ENCODE results near the gene SIRT5.

The SIRT5 gene

DNA sequence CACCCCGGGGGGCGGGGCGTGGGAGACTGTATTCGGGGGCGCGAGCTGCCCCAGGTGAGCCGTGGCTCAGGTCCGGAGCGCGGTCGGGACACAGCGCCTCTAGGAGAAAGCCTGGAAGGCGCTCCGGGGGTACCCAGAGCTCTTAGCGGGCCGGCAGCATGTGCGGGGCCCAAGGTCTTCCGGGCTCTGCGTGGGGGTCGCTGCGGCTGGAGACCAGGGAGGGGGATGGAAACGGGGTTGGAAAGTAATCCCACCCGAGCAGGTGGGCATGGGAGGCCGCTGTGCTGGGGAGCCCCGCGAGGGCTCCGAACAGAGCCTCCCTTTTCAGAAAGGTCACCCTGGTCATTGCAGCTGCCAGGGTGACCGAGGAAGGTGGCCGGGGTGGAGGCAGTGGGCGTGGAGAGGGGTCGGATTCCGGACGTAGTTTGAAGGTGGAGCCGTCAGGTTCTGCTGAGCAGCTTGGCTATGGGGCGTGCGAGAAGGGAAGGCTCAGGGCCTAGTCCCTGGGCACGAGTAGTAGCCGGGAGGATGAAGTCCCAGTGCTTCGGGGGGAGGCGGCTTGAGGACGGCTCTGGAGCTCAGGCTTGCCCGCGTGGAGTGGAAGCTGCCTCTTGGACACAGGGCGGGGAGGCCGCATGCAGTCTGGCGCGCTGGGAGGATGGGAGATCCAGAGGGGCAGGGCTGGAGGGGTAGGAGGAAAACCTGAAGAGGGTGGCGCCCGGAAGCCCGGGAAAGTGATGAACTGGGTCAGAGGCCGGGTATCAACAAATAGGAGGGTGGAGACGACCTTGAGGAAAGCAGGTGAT, at the start of gene SIRT5:
TSS of gene SIRT5 (plus strand) at position 31 of the 806 bp plus-strand sequence. CDS start 9,510 bp downstream, outside the sequence.
- peak; percentile 99 for DNase-seq

DNA sequence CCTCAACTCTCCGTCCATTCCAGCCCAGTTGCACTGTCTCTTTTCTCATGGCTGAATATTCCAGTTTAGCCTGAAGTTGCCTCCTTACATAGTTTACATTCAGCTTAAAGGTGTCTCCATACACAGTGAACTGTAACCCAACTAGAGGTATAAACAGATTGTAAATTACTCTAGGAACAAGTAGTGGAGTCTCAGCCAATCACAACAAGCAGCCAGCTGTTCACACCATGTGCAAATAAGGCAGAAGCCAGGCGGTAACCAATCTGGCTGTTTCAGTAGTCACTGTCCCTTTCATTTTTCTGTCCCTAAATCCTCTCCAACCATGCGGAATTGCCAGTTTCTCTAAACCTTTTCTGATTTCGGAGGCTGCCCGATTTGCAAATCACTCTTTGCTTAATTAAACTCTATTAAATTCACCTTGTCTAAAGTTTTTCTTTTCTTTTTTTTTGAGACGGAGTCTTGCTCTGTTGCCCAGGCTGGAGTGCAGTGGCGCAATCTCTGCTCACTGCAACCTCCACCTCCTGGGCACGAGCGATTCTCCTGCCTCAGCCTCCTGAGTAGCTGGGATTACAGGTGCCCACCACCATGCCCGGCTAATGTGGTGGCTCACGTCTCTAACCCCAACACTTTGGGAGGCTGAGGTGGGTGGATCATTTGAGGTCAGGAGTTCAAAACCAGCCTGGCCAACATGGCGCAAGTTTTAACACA, 49.4 kb upstream of the SIRT5 start:
- DNase-seq = peak; percentile 8

DNA sequence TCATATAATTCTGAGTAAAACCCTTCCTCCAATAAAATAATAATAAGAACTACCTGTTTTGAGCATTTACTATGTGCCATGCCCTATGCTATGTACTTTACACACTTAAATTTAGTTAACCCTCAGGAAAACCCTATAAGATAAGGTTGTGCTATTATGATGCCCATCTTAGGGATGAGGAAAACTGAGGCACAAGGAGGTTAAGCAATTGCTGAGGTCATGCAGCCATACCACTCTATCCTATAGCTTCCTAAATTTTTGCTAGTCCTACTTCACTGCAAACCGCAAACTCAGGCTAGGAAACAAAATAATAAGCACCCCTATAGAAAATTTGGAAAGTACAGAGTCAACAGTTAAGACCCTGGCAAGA, 48.1 kb upstream of the SIRT5 start:
- no peak for DNase-seq

DNA sequence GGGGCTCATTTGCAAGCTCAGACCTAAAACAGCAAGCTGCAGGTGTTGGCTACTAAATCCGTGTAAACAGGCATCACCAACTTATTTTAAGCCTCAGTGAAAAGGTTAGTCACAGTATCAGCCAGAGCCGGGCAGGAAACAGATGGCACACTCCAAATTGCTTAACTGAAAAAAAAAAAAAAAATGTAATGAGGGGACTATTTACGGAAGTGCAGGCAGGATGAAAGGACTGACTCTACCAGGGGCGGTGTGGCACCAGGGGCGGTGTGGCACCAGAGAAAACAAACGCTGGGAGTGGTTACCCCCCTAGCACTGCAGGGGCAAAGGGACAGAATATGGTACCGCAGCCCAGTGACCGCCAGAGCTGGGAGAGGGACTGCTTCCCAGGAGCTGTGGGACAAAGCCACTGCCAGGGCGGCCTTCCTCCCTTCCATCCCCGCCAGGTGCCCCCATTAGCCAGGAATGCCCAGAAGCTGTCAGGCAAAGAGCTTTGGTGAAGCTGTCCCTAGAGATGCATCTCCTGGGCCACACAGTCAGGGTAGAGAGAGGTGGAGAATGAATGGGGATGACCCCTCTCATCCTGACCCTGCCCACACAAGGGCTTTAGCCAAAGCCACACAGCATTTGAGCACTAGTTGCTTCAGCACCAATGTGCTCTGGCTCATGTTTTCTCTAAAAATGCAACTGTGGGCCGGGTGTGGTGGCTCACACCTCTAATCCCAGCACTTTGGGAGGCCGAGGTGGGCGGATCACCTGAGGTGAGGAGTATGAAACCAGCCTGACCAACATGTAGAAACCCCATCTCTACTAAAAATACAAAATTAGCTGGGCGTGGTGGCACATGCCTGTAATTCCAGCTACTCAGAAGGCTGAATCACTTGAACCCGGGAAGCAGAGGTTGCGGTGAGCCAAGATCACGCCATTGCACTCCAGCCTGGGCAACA, 47.4 kb upstream of the SIRT5 start:
- DNase-seq = peak; percentile 39

DNA sequence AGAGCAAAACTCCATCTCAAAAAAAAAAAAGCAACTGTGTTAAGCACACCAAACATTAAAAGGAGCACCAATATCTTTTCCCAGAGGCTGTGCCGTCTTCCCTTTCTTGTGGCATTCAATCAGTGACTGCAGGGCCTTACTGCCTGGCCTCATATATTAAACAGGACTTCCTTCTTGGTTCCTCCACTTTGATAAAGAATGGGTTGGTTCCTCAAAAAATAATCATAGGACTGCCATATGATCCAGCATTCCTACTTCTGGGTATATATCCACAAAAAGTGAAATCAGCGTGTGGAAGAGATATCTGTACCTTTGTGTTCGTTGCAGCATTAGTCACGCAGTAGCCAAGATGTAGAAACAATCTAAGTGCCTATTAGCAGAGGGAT, 46.7 kb upstream of the SIRT5 start:
- DNase-seq = no peak

DNA sequence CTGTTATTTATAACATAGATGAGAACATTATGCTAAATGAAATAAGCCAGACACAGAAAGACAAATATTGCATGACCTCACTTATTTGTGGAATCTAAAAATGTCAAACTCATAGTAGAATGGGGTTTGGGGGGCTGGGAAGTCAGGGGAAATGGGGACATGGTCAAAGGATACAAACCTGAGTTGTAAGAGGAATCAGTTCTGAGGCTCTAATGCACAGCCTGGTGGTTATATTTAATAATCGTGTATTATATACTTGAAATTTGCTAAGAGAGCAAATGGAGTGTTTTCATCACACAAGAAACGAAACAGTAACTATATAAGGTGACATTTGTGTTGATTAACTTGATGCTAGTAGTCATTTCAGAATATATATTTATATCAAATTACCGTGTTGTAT, 46.2 kb upstream of the SIRT5 start:
- DNase-seq = no peak

- DNase-seq = peak; percentile 5
Measured at GRCh38 chr6:13528777-13529343, 45.5 kb upstream of the SIRT5 start.

DNA sequence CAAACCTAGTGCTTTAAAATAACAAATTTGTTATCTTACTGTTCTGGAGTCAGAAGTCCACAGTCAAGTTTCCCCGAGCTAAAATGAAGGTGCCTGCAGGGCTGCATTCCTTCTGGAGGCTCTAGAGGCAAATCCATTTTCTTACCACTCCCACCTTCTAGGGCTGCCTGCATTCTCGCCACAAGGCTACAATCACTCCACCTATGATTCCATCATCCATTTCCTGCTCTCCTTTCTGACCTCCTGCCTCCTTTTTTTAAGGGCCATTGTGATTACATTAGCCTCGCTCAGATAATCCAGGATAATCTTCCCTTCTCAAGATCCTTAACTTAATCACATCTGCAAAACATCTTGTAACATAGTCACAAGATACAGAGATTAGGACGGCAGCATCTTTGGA, 42.4 kb upstream of the SIRT5 start:
- no peak for DNase-seq

- no peak for DNase-seq
Measured at GRCh38 chr6:13534536-13534935, 39.9 kb upstream of the SIRT5 start.

DNA sequence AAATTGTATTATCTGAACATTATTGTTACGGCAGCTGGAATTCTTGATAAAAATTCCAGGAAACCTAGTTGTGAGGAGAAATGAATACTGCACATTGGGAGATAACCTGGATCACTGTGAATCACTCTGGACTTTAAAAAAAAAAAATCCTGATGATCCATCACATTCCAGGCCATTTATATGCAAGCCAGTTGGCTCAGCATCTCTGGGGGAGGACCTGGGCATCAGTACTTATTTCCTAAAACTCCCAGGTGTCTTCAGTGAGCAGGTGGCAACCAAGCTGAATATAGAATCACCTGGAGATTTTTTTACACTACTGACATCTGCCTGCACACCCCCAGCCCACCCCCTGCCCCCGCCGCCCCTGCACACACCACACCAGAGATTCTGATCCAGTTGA, 39.1 kb upstream of the SIRT5 start:
- no peak for DNase-seq

DNA sequence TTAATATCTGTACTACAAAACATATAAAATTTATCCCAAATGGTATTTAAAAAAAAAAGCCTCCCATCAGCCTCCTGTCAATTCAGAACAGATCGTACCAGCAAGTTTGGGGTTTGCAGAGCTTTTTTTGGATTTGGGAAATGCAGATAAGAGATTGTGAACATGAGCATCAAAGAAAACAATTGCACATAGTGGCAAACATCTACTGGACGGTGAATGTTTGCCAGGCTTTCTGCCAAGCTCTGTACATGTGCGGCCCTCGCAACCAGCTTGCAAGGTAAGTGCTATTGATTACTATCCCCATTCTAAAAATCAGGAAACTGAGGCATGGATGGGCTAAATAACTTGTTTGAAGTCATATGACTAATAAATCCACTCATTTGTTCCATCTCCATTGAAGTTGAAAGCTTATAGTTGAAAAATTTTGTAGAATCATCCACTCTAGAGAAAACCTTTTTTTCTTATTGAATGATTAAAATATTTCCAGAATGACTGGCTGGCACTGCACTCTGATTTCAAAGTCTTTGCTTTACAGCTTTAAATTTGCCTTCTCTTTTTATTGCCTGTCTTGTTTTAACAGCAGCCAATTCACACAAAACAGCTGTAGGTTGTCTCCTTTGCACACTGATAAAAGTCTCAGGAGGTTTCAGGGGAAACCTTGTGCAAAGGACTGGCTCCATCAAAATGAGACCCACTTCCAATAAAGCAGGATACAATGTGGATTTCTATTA, 37.4 kb upstream of the SIRT5 start:
- no peak for DNase-seq

- DNase-seq = no peak
Measured at GRCh38 chr6:13537527-13537897, 36.9 kb upstream of the SIRT5 start.

GRCh38 chr6:13538084-13538483, 36.3 kb upstream of the SIRT5 start:
- DNase-seq = no peak

DNA sequence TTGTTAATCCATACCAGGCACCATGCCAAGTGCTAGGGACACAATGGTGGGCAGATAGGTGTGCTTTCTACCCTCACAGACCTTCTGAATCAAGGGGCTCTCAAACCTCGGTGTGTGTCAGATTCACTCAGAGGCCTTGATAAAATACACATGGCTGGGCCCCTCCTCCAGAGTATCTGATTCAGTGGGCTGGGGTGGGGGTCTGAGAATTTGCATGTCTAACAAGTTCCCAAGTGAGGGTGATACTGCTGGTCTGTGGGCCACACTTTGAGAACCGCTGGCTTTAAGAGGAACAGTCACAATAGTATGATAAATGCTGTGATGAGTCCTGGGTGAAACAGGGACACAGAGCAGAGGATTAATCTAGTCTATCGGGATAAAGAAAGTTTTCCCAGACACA, 35.8 kb upstream of the SIRT5 start:
- no peak for DNase-seq

DNA sequence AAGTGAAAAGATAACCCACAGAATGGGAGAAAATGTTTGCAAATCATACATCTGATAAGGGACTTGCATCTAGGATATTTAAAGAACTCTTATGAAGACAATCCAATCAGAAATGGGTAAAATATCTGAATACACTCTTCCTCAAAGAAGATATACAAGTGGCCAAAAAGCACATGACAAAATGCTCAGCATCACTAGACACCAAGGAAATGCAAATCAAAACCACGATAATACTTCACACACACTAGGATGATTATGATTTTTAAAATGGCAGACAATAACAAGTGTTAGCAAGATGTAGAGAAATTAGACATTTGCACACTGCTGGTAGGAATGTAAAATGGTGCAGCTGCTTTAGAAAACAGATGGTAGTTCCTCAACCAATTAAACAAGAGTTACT, 34.8 kb upstream of the SIRT5 start:
- DNase-seq = no peak

DNA sequence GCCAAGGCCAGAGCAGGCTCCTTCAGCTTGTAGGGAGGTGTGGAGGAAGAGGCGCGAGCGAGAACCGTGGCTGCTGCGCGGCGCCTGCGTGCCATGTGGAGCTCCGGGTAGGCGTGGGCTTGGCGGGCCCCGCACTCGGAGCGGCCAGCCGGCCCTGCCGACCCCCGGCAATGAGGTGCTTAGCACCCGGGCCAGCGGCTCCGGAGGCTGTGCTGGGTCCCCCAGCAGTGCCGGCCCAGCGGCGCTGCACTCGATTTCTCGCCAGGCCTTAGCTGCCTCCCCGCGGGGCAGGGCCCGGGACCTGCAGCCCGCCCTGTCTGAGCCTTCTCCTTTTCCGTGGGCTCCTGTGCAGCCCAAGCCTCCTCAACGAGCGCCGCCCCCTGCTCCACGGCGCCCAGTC, 32.9 kb upstream of the SIRT5 start:
- no peak for DNase-seq

- no peak for DNase-seq
Measured at GRCh38 chr6:13544454-13545186, 29.8 kb upstream of the SIRT5 start.

DNA sequence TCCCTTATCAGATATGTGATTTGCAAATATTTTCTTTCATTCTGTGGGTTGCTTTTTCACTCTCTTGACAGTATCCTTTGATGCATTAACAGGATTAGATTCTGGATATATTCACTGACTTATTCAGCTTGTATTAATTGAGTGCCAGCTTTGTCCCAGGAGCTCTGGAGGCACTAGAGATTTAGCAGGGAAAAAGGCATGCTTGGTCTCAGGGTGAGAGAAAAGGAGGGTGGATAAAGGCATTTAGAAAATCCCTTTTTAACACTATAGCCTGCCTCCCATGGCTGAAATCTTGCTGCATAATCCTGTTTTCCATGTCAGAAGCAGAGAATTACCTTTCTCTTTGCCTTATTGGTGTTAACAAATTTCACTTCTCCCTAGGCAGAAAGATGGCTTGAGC, 28.5 kb upstream of the SIRT5 start:
- no peak for DNase-seq

GRCh38 chr6:13548500-13549210, 25.7 kb upstream of the SIRT5 start:
- DNase-seq = no peak

GRCh38 chr6:13550656-13551055, 23.7 kb upstream of the SIRT5 start:
- no peak for DNase-seq

DNA sequence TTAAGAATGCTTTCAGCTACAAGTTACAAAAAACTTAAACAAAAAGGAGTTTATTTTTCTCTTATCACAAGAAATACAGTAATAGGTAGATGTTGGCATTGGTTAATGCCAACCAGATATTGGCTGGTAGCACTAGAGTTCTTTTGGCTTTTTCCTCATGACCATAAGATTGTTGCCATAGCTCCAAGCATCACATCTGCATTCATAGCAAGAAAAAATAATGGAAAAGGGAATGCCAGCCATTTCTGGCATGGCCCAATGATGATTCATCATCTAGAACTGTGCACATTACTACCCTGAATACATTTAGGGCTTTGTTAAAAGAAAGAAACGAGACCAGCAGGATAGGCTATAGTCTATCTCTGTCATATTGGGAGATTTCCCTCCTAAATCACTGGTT, 20.8 kb upstream of the SIRT5 start:
- DNase-seq = no peak

All from NCI-H2029 treated with DMSO at 0.1 percent for 48 hours (cell line).